Glomerular visceral epithelial cell (primary cell): ENCODE measurements around the gene TXNDC12.
"Not testable (repeated sequence)": the region's sequence is repeated elsewhere in the genome, so short reads cannot be mapped to it uniquely, and the experiment has no call there.

Source experiments
- DNase-seq: peaks from one replicate; pipeline ENCODE4 v3.0.0-alpha.2; 2016; ENCODE audit errors: extremely low spot score

Gene TXNDC12

GRCh38 chr1:52049337-52049736, 5.7 kb downstream of the TXNDC12 start:
- not testable (repeated sequence) for DNase-seq

GRCh38 chr1:52045666-52046195, 9.3 kb downstream of the TXNDC12 start:
- not testable (repeated sequence) for DNase-seq

- no peak for DNase-seq
These were observed 9.8 kb downstream of the TXNDC12 start for GRCh38 chr1:52045236-52045635.

- no peak for DNase-seq
These were observed 13.3 kb downstream of the TXNDC12 start for GRCh38 chr1:52041551-52042185.

GRCh38 chr1:52037909-52038308, 17.1 kb downstream of the TXNDC12 start:
- DNase-seq = no peak

- no peak for DNase-seq
These were observed 17.6 kb downstream of the TXNDC12 start for GRCh38 chr1:52037402-52037814.

GRCh38 chr1:52034050-52034384, 21.0 kb downstream of the TXNDC12 start:
- DNase-seq = no peak

GRCh38 chr1:52033190-52034049, 21.6 kb downstream of the TXNDC12 start, which contains the start of gene KTI12:
Gene KTI12 (minus strand): TSS chr1:52033810. CDS start chr1:52033761, 49 bp downstream.
- peak; percentile 90 for DNase-seq

- peak; percentile 49 for DNase-seq
These were observed 22.2 kb downstream of the TXNDC12 start for GRCh38 chr1:52032785-52033131.

GRCh38 chr1:52032124-52032784, 22.7 kb downstream of the TXNDC12 start:
- no peak for DNase-seq

GRCh38 chr1:52028839-52029238, 26.2 kb downstream of the TXNDC12 start:
- DNase-seq = not testable (repeated sequence)

GRCh38 chr1:52028328-52028727, 26.7 kb downstream of the TXNDC12 start:
- no peak for DNase-seq

GRCh38 chr1:52026278-52026677, 28.7 kb downstream of the TXNDC12 start:
- no peak for DNase-seq

- no peak for DNase-seq
These were observed 32.9 kb downstream of the TXNDC12 start for GRCh38 chr1:52022133-52022532.

- DNase-seq = no peak
These were observed 46.8 kb downstream of the TXNDC12 start for GRCh38 chr1:52008071-52008809.

- DNase-seq = peak; percentile 12
These were observed 47.6 kb downstream of the TXNDC12 start for GRCh38 chr1:52007215-52008002.

- peak; percentile 37 for DNase-seq
These were observed 48.9 kb downstream of the TXNDC12 start for GRCh38 chr1:52006081-52006553.

GRCh38 chr1:52005548-52005947, 49.4 kb downstream of the TXNDC12 start:
- peak; percentile 72 for DNase-seq

- DNase-seq = no peak
These were observed 51.1 kb downstream of the TXNDC12 start for GRCh38 chr1:52003877-52004276.

- DNase-seq = peak; percentile 88
These were observed 52.7 kb downstream of the TXNDC12 start for GRCh38 chr1:52002038-52002917.
